H9 (cell line): ENCODE measurements around the gene PLXND1. TPM values are rescaled to one million over a fixed set of nuclear protein-coding genes. Genes with fewer than 3 reads are reported as not detected.
A peak's percentile ranks its signal among the peaks of the same experiment; 100 is the strongest.

Experiments used
- DNase-seq: peaks from one replicate; pipeline ENCODE4 v3.0.0-alpha.2; 2017
- H2AFZ ChIP-seq: one replicate; pipeline ENCODE4 v1.6.1; 2013; ENCODE audit warnings: mild to moderate bottlenecking, low read length, control low read depth, moderate library complexity
- H2AK5ac ChIP-seq: 2 replicates; pipeline ENCODE4 v1.6.1; 2013; ENCODE audit warnings: low read length, control low read depth, mixed read lengths; ENCODE audit not compliant: insufficient read length
- H2BK120ac ChIP-seq: one replicate; pipeline ENCODE4 v1.6.1; 2013; ENCODE audit warnings: low read depth, mild to moderate bottlenecking, low read length, control low read depth, inconsistent platforms; ENCODE audit not compliant: poor library complexity, severe bottlenecking
- H2BK12ac ChIP-seq: 2 replicates; pipeline ENCODE4 v1.6.1; 2013; ENCODE audit warnings: low read length, control low read depth, mixed read lengths, low read depth; ENCODE audit not compliant: insufficient read length
- H2BK15ac ChIP-seq: 2 replicates; pipeline ENCODE4 v1.6.1; 2013; ENCODE audit warnings: low read depth, low read length, control low read depth
- H2BK20ac ChIP-seq: one replicate; pipeline ENCODE4 v1.6.1; 2013; ENCODE audit warnings: low read depth, mild to moderate bottlenecking, low read length, control low read depth, inconsistent platforms; ENCODE audit not compliant: poor library complexity, severe bottlenecking
- H2BK5ac ChIP-seq: 2 replicates; pipeline ENCODE4 v1.6.1; 2013; ENCODE audit warnings: low read length, control low read depth, mixed read lengths; ENCODE audit not compliant: insufficient read length
- H3K14ac ChIP-seq: 2 replicates; pipeline ENCODE4 v1.6.1; 2013; ENCODE audit warnings: low read length, control low read depth; ENCODE audit not compliant: insufficient read depth
- H3K18ac ChIP-seq: 2 replicates; pipeline ENCODE4 v1.6.1; 2013; ENCODE audit warnings: low read depth, mild to moderate bottlenecking, mixed read lengths, low read length, control low read depth; ENCODE audit not compliant: insufficient read length
- H3K23ac ChIP-seq: 2 replicates; pipeline ENCODE4 v1.6.1; 2013; ENCODE audit warnings: low read length, control low read depth, mixed read lengths, low read depth; ENCODE audit not compliant: insufficient read length
- H3K23me2 ChIP-seq: 2 replicates; pipeline ENCODE4 v1.6.1; 2013; ENCODE audit warnings: low read depth, mild to moderate bottlenecking, mixed read lengths, low read length, control low read depth; ENCODE audit not compliant: insufficient read length, poor library complexity, severe bottlenecking
- H3K27ac ChIP-seq: 2 replicates; pipeline ENCODE4 v1.5.1; 2013; ENCODE audit warnings: low read length, control low read depth, mixed read lengths, low read depth; ENCODE audit not compliant: insufficient read length
- H3K27me3 ChIP-seq: 2 replicates; pipeline ENCODE4 v1.6.1; 2013; ENCODE audit warnings: low read length, control low read depth, inconsistent platforms; ENCODE audit not compliant: insufficient read depth
- H3K4ac ChIP-seq: 2 replicates; pipeline ENCODE4 v1.6.1; 2013; ENCODE audit warnings: low read depth, mild to moderate bottlenecking, control low read depth, inconsistent platforms, low read length, moderate library complexity
- H3K4me1 ChIP-seq: 2 replicates; pipeline ENCODE4 v1.6.1; 2013; ENCODE audit warnings: low read length, control low read depth, inconsistent platforms; ENCODE audit not compliant: insufficient read depth
- H3K4me2 ChIP-seq: 2 replicates; pipeline ENCODE4 v1.6.1; 2013; ENCODE audit warnings: low read length, control low read depth, mixed read lengths; ENCODE audit not compliant: insufficient read length, insufficient read depth
- H3K56ac ChIP-seq: 2 replicates; pipeline ENCODE4 v1.6.1; 2013; ENCODE audit warnings: low read depth, mild to moderate bottlenecking, mixed read lengths, low read length, control low read depth; ENCODE audit not compliant: insufficient read length
- H3K79me1 ChIP-seq: 2 replicates; pipeline ENCODE4 v1.6.1; 2013; ENCODE audit warnings: low read depth, mild to moderate bottlenecking, moderate library complexity, low read length, control low read depth, inconsistent platforms; ENCODE audit not compliant: insufficient read depth, poor library complexity, severe bottlenecking
- H3K79me2 ChIP-seq: 2 replicates; pipeline ENCODE4 v1.6.1; 2013; ENCODE audit warnings: low read length, control low read depth, inconsistent platforms; ENCODE audit not compliant: insufficient read depth
- H3K9ac ChIP-seq: 2 replicates; pipeline ENCODE4 v1.6.1; 2013; ENCODE audit warnings: low read length, control low read depth, mixed read lengths; ENCODE audit not compliant: insufficient read length; ENCODE audit errors: extremely low read depth
- H3K9me3 ChIP-seq: one replicate; pipeline ENCODE4 v1.6.1; 2013; ENCODE audit warnings: low read depth, low read length, inconsistent platforms; ENCODE audit not compliant: control insufficient read depth
- H3T11ph ChIP-seq: one replicate; pipeline ENCODE4 v1.6.1; 2013; ENCODE audit warnings: mild to moderate bottlenecking, low read length, control low read depth, inconsistent platforms
- H4K20me1 ChIP-seq: one replicate; pipeline ENCODE4 v1.6.1; 2013; ENCODE audit not compliant: control insufficient read depth, insufficient read length, insufficient read depth
- H4K5ac ChIP-seq: 2 replicates; pipeline ENCODE4 v1.6.1; 2013; ENCODE audit warnings: low read depth, mild to moderate bottlenecking, mixed read lengths, low read length, control low read depth; ENCODE audit not compliant: insufficient read length
- H4K8ac ChIP-seq: replicated peaks from 2 replicates; pipeline ENCODE4 v1.6.1; 2013; ENCODE audit warnings: low read length, control low read depth, mixed read lengths, low read depth; ENCODE audit not compliant: insufficient read length
- H4K91ac ChIP-seq: 2 replicates; pipeline ENCODE4 v1.6.1; 2013; ENCODE audit warnings: low read depth, mild to moderate bottlenecking, moderate library complexity, mixed read lengths, low read length, control low read depth; ENCODE audit not compliant: insufficient read length
- H3K27ac Mint-ChIP-seq, 3 experiments: 2 replicates in 2 of 3; 3 replicates in 1 of 3; pipeline ENCODE4 v1.8.0; 2020 to 2021; ENCODE audit warnings: mixed read lengths in 3 of 3, mild to moderate bottlenecking in 1 of 3, moderate library complexity in 1 of 3
- H3K27me3 Mint-ChIP-seq: 2 replicates; pipeline ENCODE4 v1.8.0; 2021; ENCODE audit warnings: low read depth, mild to moderate bottlenecking, moderate library complexity, mixed read lengths
- H3K36me3 Mint-ChIP-seq, 3 experiments: 2 replicates in 2 of 3; 3 replicates in 1 of 3; pipeline ENCODE4 v1.8.0; 2020 to 2021; ENCODE audit warnings: low read depth in 3 of 3, mixed read lengths in 3 of 3; ENCODE audit not compliant: insufficient read depth in 1 of 3
- H3K4me1 Mint-ChIP-seq, 2 experiments: 2 replicates each; pipeline ENCODE4 v1.8.0; 2020; ENCODE audit warnings: mixed read lengths in 2 of 2
- H3K4me3 Mint-ChIP-seq, 2 experiments: 2 replicates in 1 of 2; 3 replicates in 1 of 2; pipeline ENCODE4 v1.8.0; 2020 to 2021; ENCODE audit warnings: mild to moderate bottlenecking in 2 of 2, mixed read lengths in 2 of 2, moderate library complexity in 1 of 2
- H3K9me3 Mint-ChIP-seq, 2 experiments: 2 replicates in 1 of 2; 3 replicates in 1 of 2; pipeline ENCODE4 v1.8.0; 2020; ENCODE audit warnings: mild to moderate bottlenecking in 2 of 2, mixed read lengths in 2 of 2, moderate library complexity in 1 of 2
- CTCF ChIP-seq: fragments of 200-600 bp; sonication (generic); conservative IDR thresholded peaks from 3 replicates; pipeline ENCODE4 v1.8.0; 2021; ENCODE audit warnings: antibody characterized with exemption, mild to moderate bottlenecking
- WGBS: extraction: QIAGEN DNeasy Blood & Tissue Kit; methylation state at CpG from one replicate; pipeline ENCODE4 v1.1.7; 2013; ENCODE audit warnings: missing lambda C conversion rate, low lambda C conversion rate, mixed read lengths; ENCODE audit not compliant: insufficient read length; ENCODE audit errors: extremely low coverage; 5-methylcytosine and 5-hydroxymethylcytosine counted together
- total RNA-seq: library from RNA; stranded (reverse); gene quantifications from 2 replicates; pipeline ENCODE4 v1.2.1, GENCODE V29; 2021

The PLXND1 gene
- total RNA-seq, 1 experiment from 2014 or later: 50.9 TPM

- Histone ChIP-seq H3K27me3 (no peaks in the 10 kb centered on the region), H2AK5ac (no peak overlapping the region), H4K8ac (no peak overlapping the region), H3K79me1 (no peaks in the 10 kb centered on the region), H2BK20ac (no peak overlapping the region), H3K23me2 (no peaks in the 10 kb centered on the region), H2BK15ac (no peak overlapping the region), H2BK120ac (no peak overlapping the region), H3K4me1 (no peaks in the 10 kb centered on the region), H3K18ac (no peak overlapping the region), H3K56ac (no peak overlapping the region), H3T11ph (no peak overlapping the region), H4K5ac (no peak overlapping the region), H3K23ac (no peak overlapping the region), H3K79me2 (no peaks in the 10 kb centered on the region), H4K91ac (no peak overlapping the region), H3K4me2 (no peak overlapping the region), H4K20me1 (no peaks in the 10 kb centered on the region), H3K9me3 (no peaks in the 10 kb centered on the region), H3K14ac (no peak overlapping the region), H3K9ac (no peak overlapping the region), H2BK5ac (no peak overlapping the region), H3K4ac (no peak overlapping the region), H2BK12ac (no peak overlapping the region), H3K27ac (no peak overlapping the region), H2AFZ (no peak overlapping the region)
- WGBS: no CpG with 5 or more reads among the region's 23 CpGs
- Mint-ChIP-seq H3K36me3 (no peaks in the 10 kb centered on the region; a peak in 2 of 7 replicates), H3K4me1 (peaks cover 12 to 22% of the 10 kb centered on the region in 2 experiments), H3K27ac (peak overlapping the region in 1 of 3 experiments; percentile 15; a peak in 1 of 7 replicates), H3K27me3 (no peaks in the 10 kb centered on the region; the same call in 1 of the 2 replicates), H3K9me3 (no peaks in the 10 kb centered on the region), H3K4me3 (no peak overlapping the region)
- no peak for TF ChIP-seq CTCF
- no peak for DNase-seq
These were observed 12.6 kb upstream of the PLXND1 start for GRCh38 chr3:129618901-129619671.
